ENCODE results near the gene RPL32. TPM values are rescaled to one million over a fixed set of nuclear protein-coding genes. Genes with fewer than 3 reads are reported as not detected.

Gene RPL32
- total and polyA plus RNA-seq, 4 donors = 218 to 1,124 (median 577) TPM

GRCh38 chr3:12831301-12831866 is 10.0 kb downstream of the RPL32 start:
- Histone ChIP-seq H3K27ac (ENCODE audit: low read depth in 1 of 2, low read length in 2 of 2) (no peak overlapping the region), H3K9me3 (ENCODE audit: control insufficient read depth in 4 of 4, low read length in 3 of 4) (no peaks in the 10 kb centered on the region), H3K4me3 (ENCODE audit: low read depth in 1 of 3, low read length in 3 of 3) (no peak overlapping the region), H3K9ac (ENCODE audit: low read depth in 1 of 2, low read length in 2 of 2) (no peak overlapping the region), H3K4me1 (ENCODE audit: control insufficient read depth in 4 of 4, insufficient read depth in 4 of 4, low read length in 3 of 4) (no peaks in the 10 kb centered on the region), H3K27me3 (ENCODE audit: control insufficient read depth in 4 of 4, insufficient read depth in 4 of 4, low read length in 3 of 4) (no peaks in the 10 kb centered on the region), H3K36me3 (ENCODE audit: control insufficient read depth in 4 of 4, insufficient read depth in 3 of 4, low read depth in 1 of 4, low read length in 3 of 4) (peaks cover 5 to 52% (median 42%) of the 10 kb centered on the region in 4 donors)
- no peak for DNase-seq (ENCODE audit: low spot score)
- 83% methylated on average over 5 of the region's 5 CpGs for WGBS
- TF ChIP-seq JUND (IDR thresholded peaks at IDR 0.05) = no peak
- TF ChIP-seq HNF4A (conservative IDR thresholded peaks at IDR 0.05) = no peak
- TF ChIP-seq ZBTB33 (IDR thresholded peaks at IDR 0.05) = no peak
- TF ChIP-seq FOXA1 (IDR thresholded peaks at IDR 0.05) = no peak
- no peak for TF ChIP-seq NR2F2 (IDR thresholded peaks at IDR 0.05)
- no peak for TF ChIP-seq EGR1 (IDR thresholded peaks at IDR 0.05; ENCODE audit: low read depth in 2 of 2)
- TF ChIP-seq ATF3 (IDR thresholded peaks at IDR 0.05) = no peak
- TF ChIP-seq MAX (IDR thresholded peaks at IDR 0.05) = no peak
- TF ChIP-seq YY1 (IDR thresholded peaks at IDR 0.05) = no peak
- TF ChIP-seq CTCF (IDR thresholded peaks at IDR 0.05; ENCODE audit: low read depth, low read length, missing input control) = no peak
- no peak for TF ChIP-seq SP1 (IDR thresholded peaks at IDR 0.05)
- TF ChIP-seq REST (IDR thresholded peaks at IDR 0.05) = no peak
- no peak for TF ChIP-seq HNF4G (IDR thresholded peaks at IDR 0.05)
- no peak for TF ChIP-seq FOXA2 (IDR thresholded peaks at IDR 0.05)
- no peak for TF ChIP-seq GABPA (IDR thresholded peaks at IDR 0.05 in 1 of 2, conservative IDR thresholded peaks at IDR 0.05 in 1 of 2)
- no peak for TF ChIP-seq RXRA (IDR thresholded peaks at IDR 0.05)
- no peak for TF ChIP-seq TAF1 (conservative IDR thresholded peaks at IDR 0.05)
